Measurements from ENCODE around the gene TRIM10. TPM values are rescaled to one million over a fixed set of nuclear protein-coding genes. Genes with fewer than 3 reads are reported as not detected.

The TRIM10 gene
- total and polyA plus RNA-seq, 2 experiments from 2014 or later = 0.31 TPM; not detected in 1

GRCh38 chr6:30184417-30185031 lies 23.5 kb upstream of the TRIM10 start:
- Mint-ChIP-seq H3K4me3 (no peak overlapping the region), H3K4me1 (no peaks in the 10 kb centered on the region), H3K36me3 (ENCODE audit: low read depth) (peaks cover 43% of the 10 kb centered on the region), H3K27ac (no peak overlapping the region), H3K27me3 (ENCODE audit: insufficient read depth, low read depth, poor library complexity) (peaks cover 5% of the 10 kb centered on the region), H3K9me3 (peaks cover 4% of the 10 kb centered on the region; the same call in 1 of the 3 replicates)
- no peaks in the 10 kb centered on the region for H4K20me1 ChIP-seq (replicated peaks; ENCODE audit: insufficient read depth)
- no peaks in the 10 kb centered on the region for H3F3A ChIP-seq (replicated peaks; ENCODE audit: low read depth)
- H3K27me3 ChIP-seq (ENCODE audit: insufficient read depth) = no peaks in the 10 kb centered on the region
- ATAC-seq (no peak), DNase-seq (ENCODE audit: low spot score) (no peak)
- H3K27ac ChIP-seq (ENCODE audit: low read depth) = no peak overlapping the region
- no peaks in the 10 kb centered on the region for H3K9me2 ChIP-seq (ENCODE audit: insufficient read depth)
- TF ChIP-seq EZH2phosphoT487 (IDR thresholded peaks at IDR 0.05; ENCODE audit: unreplicated experiment) (no peak), NANOG (IDR thresholded peaks at IDR 0.05; ENCODE audit: borderline replicate concordance) (no peak), JUNB (IDR thresholded peaks at IDR 0.05; ENCODE audit: unreplicated experiment) (no peak), ZNF114 (CRISPR knock-in tag; IDR thresholded peaks at IDR 0.05) (no peak), CREB1 (CRISPR knock-in tag; IDR thresholded peaks at IDR 0.05; ENCODE audit: low read depth) (no peak)
- TF ChIP-seq, protein P1, sequence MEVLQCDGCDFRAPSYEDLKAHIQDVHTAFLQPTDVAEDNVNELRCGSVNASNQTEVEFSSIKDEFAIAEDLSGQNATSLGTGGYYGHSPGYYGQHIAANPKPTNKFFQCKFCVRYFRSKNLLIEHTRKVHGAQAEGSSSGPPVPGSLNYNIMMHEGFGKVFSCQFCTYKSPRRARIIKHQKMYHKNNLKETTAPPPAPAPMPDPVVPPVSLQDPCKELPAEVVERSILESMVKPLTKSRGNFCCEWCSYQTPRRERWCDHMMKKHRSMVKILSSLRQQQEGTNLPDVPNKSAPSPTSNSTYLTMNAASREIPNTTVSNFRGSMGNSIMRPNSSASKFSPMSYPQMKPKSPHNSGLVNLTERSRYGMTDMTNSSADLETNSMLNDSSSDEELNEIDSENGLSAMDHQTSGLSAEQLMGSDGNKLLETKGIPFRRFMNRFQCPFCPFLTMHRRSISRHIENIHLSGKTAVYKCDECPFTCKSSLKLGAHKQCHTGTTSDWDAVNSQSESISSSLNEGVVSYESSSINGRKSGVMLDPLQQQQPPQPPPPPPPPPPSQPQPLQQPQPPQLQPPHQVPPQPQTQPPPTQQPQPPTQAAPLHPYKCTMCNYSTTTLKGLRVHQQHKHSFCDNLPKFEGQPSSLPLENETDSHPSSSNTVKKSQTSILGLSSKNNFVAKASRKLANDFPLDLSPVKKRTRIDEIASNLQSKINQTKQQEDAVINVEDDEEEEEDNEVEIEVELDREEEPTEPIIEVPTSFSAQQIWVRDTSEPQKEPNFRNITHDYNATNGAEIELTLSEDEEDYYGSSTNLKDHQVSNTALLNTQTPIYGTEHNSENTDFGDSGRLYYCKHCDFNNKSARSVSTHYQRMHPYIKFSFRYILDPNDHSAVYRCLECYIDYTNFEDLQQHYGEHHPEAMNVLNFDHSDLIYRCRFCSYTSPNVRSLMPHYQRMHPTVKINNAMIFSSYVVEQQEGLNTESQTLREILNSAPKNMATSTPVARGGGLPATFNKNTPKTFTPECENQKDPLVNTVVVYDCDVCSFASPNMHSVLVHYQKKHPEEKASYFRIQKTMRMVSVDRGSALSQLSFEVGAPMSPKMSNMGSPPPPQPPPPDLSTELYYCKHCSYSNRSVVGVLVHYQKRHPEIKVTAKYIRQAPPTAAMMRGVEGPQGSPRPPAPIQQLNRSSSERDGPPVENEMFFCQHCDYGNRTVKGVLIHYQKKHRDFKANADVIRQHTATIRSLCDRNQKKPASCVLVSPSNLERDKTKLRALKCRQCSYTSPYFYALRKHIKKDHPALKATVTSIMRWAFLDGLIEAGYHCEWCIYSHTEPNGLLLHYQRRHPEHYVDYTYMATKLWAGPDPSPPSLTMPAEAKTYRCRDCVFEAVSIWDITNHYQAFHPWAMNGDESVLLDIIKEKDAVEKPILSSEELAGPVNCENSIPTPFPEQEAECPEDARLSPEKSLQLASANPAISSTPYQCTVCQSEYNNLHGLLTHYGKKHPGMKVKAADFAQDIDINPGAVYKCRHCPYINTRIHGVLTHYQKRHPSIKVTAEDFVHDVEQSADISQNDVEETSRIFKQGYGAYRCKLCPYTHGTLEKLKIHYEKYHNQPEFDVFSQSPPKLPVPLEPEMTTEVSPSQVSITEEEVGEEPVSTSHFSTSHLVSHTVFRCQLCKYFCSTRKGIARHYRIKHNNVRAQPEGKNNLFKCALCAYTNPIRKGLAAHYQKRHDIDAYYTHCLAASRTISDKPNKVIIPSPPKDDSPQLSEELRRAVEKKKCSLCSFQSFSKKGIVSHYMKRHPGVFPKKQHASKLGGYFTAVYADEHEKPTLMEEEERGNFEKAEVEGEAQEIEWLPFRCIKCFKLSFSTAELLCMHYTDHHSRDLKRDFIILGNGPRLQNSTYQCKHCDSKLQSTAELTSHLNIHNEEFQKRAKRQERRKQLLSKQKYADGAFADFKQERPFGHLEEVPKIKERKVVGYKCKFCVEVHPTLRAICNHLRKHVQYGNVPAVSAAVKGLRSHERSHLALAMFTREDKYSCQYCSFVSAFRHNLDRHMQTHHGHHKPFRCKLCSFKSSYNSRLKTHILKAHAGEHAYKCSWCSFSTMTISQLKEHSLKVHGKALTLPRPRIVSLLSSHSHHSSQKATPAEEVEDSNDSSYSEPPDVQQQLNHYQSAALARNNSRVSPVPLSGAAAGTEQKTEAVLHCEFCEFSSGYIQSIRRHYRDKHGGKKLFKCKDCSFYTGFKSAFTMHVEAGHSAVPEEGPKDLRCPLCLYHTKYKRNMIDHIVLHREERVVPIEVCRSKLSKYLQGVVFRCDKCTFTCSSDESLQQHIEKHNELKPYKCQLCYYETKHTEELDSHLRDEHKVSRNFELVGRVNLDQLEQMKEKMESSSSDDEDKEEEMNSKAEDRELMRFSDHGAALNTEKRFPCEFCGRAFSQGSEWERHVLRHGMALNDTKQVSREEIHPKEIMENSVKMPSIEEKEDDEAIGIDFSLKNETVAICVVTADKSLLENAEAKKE (CRISPR knock-in tag; IDR thresholded peaks at IDR 0.05) = no peak
- no peak overlapping the region for H2AFZ ChIP-seq
- no peaks in the 10 kb centered on the region for H3K4me1 ChIP-seq (ENCODE audit: insufficient read depth)
- peaks cover 8% of the 10 kb centered on the region; the same call in 1 of the 2 replicates for H3K36me3 ChIP-seq (ENCODE audit: insufficient read depth)
- no peaks in the 10 kb centered on the region for H3K79me2 ChIP-seq (replicated peaks; ENCODE audit: insufficient read depth)
- H3K4me3 ChIP-seq = no peak overlapping the region
- H3K4me2 ChIP-seq = no peak overlapping the region

- no peaks in the 10 kb centered on the region for H4K20me1 ChIP-seq (replicated peaks; ENCODE audit: insufficient read depth)
- H3K27ac ChIP-seq (ENCODE audit: low read depth) = no peak overlapping the region
- H3K79me2 ChIP-seq (replicated peaks; ENCODE audit: insufficient read depth) = no peaks in the 10 kb centered on the region
- Mint-ChIP-seq H3K27ac (no peak overlapping the region), H3K9me3 (peaks cover 4% of the 10 kb centered on the region; the same call in 1 of the 3 replicates), H3K27me3 (ENCODE audit: insufficient read depth, low read depth, poor library complexity) (no peaks in the 10 kb centered on the region), H3K36me3 (ENCODE audit: low read depth) (peaks cover 5% of the 10 kb centered on the region), H3K4me3 (no peak overlapping the region), H3K4me1 (peaks cover under 1% of the 10 kb centered on the region; the same call in 1 of the 3 replicates)
- ATAC-seq (no peak), DNase-seq (ENCODE audit: low spot score) (no peak)
- TF ChIP-seq, protein P1 (CRISPR knock-in tag; IDR thresholded peaks at IDR 0.05) = no peak
- no peak overlapping the region for H2AFZ ChIP-seq
- H3K4me3 ChIP-seq = no peak overlapping the region
- no peaks in the 10 kb centered on the region for H3K9me2 ChIP-seq (ENCODE audit: insufficient read depth)
- H3F3A ChIP-seq (replicated peaks; ENCODE audit: low read depth) = no peaks in the 10 kb centered on the region
- no peaks in the 10 kb centered on the region for H3K4me1 ChIP-seq (ENCODE audit: insufficient read depth)
- H3K27me3 ChIP-seq (ENCODE audit: insufficient read depth) = no peaks in the 10 kb centered on the region
- no peak overlapping the region for H3K4me2 ChIP-seq
- no peaks in the 10 kb centered on the region for H3K36me3 ChIP-seq (ENCODE audit: insufficient read depth)
Measured at GRCh38 chr6:30180145-30180544, 19.1 kb upstream of the TRIM10 start.

Measured in GM23338 (cell line).